ENCODE results near the gene TMCC1.

DNA sequence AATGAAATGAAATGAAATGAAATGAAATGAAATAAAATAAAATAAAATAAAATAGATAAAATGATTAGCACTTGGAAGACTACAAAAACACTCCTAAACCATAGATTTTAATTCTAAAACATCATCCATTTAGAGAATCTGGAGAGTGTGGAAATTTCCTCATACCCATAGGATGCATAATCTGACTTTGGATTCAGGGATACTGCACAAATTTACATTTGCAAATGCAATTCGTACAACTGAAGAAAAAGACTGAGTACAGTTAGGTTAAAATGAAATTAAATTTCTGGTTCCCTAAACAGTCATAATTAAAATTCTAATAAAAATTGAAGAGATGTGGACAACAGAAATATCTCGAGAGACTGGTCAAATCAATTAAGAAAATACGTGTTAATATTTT is 122.9 kb downstream of the TMCC1 start:
- TF ChIP-seq, protein P1, sequence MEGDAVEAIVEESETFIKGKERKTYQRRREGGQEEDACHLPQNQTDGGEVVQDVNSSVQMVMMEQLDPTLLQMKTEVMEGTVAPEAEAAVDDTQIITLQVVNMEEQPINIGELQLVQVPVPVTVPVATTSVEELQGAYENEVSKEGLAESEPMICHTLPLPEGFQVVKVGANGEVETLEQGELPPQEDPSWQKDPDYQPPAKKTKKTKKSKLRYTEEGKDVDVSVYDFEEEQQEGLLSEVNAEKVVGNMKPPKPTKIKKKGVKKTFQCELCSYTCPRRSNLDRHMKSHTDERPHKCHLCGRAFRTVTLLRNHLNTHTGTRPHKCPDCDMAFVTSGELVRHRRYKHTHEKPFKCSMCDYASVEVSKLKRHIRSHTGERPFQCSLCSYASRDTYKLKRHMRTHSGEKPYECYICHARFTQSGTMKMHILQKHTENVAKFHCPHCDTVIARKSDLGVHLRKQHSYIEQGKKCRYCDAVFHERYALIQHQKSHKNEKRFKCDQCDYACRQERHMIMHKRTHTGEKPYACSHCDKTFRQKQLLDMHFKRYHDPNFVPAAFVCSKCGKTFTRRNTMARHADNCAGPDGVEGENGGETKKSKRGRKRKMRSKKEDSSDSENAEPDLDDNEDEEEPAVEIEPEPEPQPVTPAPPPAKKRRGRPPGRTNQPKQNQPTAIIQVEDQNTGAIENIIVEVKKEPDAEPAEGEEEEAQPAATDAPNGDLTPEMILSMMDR (IDR thresholded peaks at IDR 0.05): no peak
- no peak for TF ChIP-seq ZFX (IDR thresholded peaks at IDR 0.05; ENCODE audit: borderline replicate concordance)

All from 22Rv1 (cell line).